SK-N-MC (cell line): ENCODE data around the gene PRKCQ.

ENCODE experiments used
- EZH2 ChIP-seq: fragments of 200-600 bp; sonication (generic); IDR thresholded peaks from one replicate; pipeline ENCODE4 v1.6.1; 2017; ENCODE audit warnings: antibody characterized with exemption
- POLR2AphosphoS5 ChIP-seq: IDR thresholded peaks from 2 replicates; pipeline ENCODE4 v1.6.1; 2012; ENCODE audit warnings: mild to moderate bottlenecking, low read depth, low read length, borderline replicate concordance

GRCh38 chr10:6609625-6610024 is 29.5 kb upstream of the PRKCQ start:
- no peak for TF ChIP-seq POLR2AphosphoS5
- TF ChIP-seq EZH2: no peak
